ENCODE data around the gene LMOD3. TPM values are rescaled to one million over a fixed set of nuclear protein-coding genes. Genes with fewer than 3 reads are reported as not detected.
A peak's percentile ranks its signal among the peaks of the same experiment; 100 is the strongest.

Gene LMOD3
- total RNA-seq, 1 donor from 2014 or later = not detected

GRCh38 chr3:69065318-69065964 lies 57.0 kb downstream of the LMOD3 start:
- H3K27me3 Mint-ChIP-seq = no peaks in the 10 kb centered on the region
- H3K27ac Mint-ChIP-seq = no peak overlapping the region
- H3K4me1 Mint-ChIP-seq = peaks cover 9% of the 10 kb centered on the region
- intact Hi-C loops (cut with micrococcal nuclease) = no loop called here
- no peak overlapping the region for H3K4me3 Mint-ChIP-seq
- POLR2A ChIA-PET = interaction anchor here (0.9 to 1.3 kb wide), 3 partner anchors 10 to 17 kb away, joined by 3 to 4 read pairs (median 3); no protein-coding TSS in a partner anchor
- no peak for ATAC-seq (ENCODE audit: low read depth)
- H3K36me3 Mint-ChIP-seq (ENCODE audit: low read depth) = peaks cover 48% of the 10 kb centered on the region
- H3K9me3 Mint-ChIP-seq = no peaks in the 10 kb centered on the region
- no peak for DNase-seq
- CTCF ChIA-PET = no interaction called here
- no peak for TF ChIP-seq CTCF (IDR thresholded peaks at IDR 0.05)

- TF ChIP-seq CTCF (IDR thresholded peaks at IDR 0.05) = no peak
- CTCF ChIA-PET = no interaction called here
- Mint-ChIP-seq H3K36me3 (ENCODE audit: low read depth) (peaks cover 58% of the 10 kb centered on the region), H3K4me1 (peaks cover 20% of the 10 kb centered on the region), H3K4me3 (no peak overlapping the region), H3K27ac (no peak overlapping the region), H3K27me3 (no peaks in the 10 kb centered on the region), H3K9me3 (no peaks in the 10 kb centered on the region)
- ATAC-seq (ENCODE audit: low read depth) = no peak
- no peak for DNase-seq
- POLR2A ChIA-PET = no interaction called here
- intact Hi-C loops (cut with micrococcal nuclease) = no loop called here
Measured at GRCh38 chr3:69063636-69064035, 58.8 kb downstream of the LMOD3 start.

- H3K27ac Mint-ChIP-seq = peak overlapping the region; percentile 92
- H3K9me3 Mint-ChIP-seq = no peaks in the 10 kb centered on the region
- ChIA-PET CTCF (no interaction called here), POLR2A (interaction anchor here (0.7 to 3.3 kb wide), 3 partner anchors 21 to 32 kb away, joined by 6 to 24 read pairs (median 18); partner anchors contain the start of genes ARL6IP5 and UBA3)
- H3K4me1 Mint-ChIP-seq = peaks cover 29% of the 10 kb centered on the region
- no peak for TF ChIP-seq CTCF (IDR thresholded peaks at IDR 0.05)
- no peaks in the 10 kb centered on the region for H3K27me3 Mint-ChIP-seq
- ATAC-seq (ENCODE audit: low read depth) (no peak), DNase-seq (no peak)
- intact Hi-C loops (cut with micrococcal nuclease) = loop anchor here (1.0 kb wide), 1 partner anchor 8 kb away; no protein-coding TSS in a partner anchor
- H3K36me3 Mint-ChIP-seq (ENCODE audit: low read depth) = peaks cover 74% of the 10 kb centered on the region
- H3K4me3 Mint-ChIP-seq = no peak overlapping the region
Measured at GRCh38 chr3:69059688-69060087, 62.7 kb downstream of the LMOD3 start.

- H3K4me3 Mint-ChIP-seq = no peak overlapping the region
- peaks cover 27% of the 10 kb centered on the region for H3K4me1 Mint-ChIP-seq
- DNase-seq (no peak), ATAC-seq (ENCODE audit: low read depth) (no peak)
- CTCF ChIA-PET = no interaction called here
- intact Hi-C loops (cut with micrococcal nuclease) = loop anchor here (1.0 kb wide), 2 partner anchors 8 to 21 kb away; partner anchors contain the start of gene UBA3
- H3K36me3 Mint-ChIP-seq (ENCODE audit: low read depth) = peaks cover 72% of the 10 kb centered on the region
- H3K27me3 Mint-ChIP-seq = no peaks in the 10 kb centered on the region
- POLR2A ChIA-PET = interaction anchor here (1.1 to 3.3 kb wide), 6 partner anchors 9 to 45 kb away, joined by 3 to 24 read pairs (median 9); partner anchors contain the start of genes ARL6IP5, EOGT and UBA3
- no peaks in the 10 kb centered on the region for H3K9me3 Mint-ChIP-seq
- peak overlapping the region; percentile 92 for H3K27ac Mint-ChIP-seq
- no peak for TF ChIP-seq CTCF (IDR thresholded peaks at IDR 0.05)
Measured at GRCh38 chr3:69058947-69059224, 63.5 kb downstream of the LMOD3 start.

- intact Hi-C loops (cut with micrococcal nuclease) = loop anchor here (1.0 kb wide), 1 partner anchor 22 kb away; the partner anchor contains the start of gene UBA3
- POLR2A ChIA-PET = interaction anchor here (1.1 to 3.3 kb wide), 7 partner anchors 10 to 45 kb away, joined by 3 to 24 read pairs (median 9); partner anchors contain the start of genes ARL6IP5, EOGT and UBA3
- Mint-ChIP-seq H3K27me3 (no peaks in the 10 kb centered on the region), H3K4me1 (peaks cover 27% of the 10 kb centered on the region), H3K36me3 (ENCODE audit: low read depth) (peaks cover 68% of the 10 kb centered on the region), H3K4me3 (peak overlapping the region; percentile 47), H3K27ac (peak overlapping the region; percentile 92), H3K9me3 (no peaks in the 10 kb centered on the region)
- ATAC-seq (ENCODE audit: low read depth) = peak; percentile 99
- DNase-seq = no peak
- CTCF ChIA-PET = no interaction called here
- TF ChIP-seq CTCF (IDR thresholded peaks at IDR 0.05) = no peak
Measured at GRCh38 chr3:69058180-69058946, 64.0 kb downstream of the LMOD3 start.
